Mesothelial cell of epicardium (in vitro differentiated cells): ENCODE results near the gene ME1. TPM values are rescaled to one million over a fixed set of nuclear protein-coding genes. Genes with fewer than 3 reads are reported as not detected.

Experiments used
- DNase-seq, 2 experiments: peaks; one replicate each; pipeline ENCODE4 v3.0.0; 2021; ENCODE audit warnings: low spot score in 2 of 2; ENCODE audit not compliant: unreplicated experiment in 2 of 2
- H3K27ac Mint-ChIP-seq: 2 replicates; pipeline ENCODE4 v1.8.0; 2021; ENCODE audit warnings: mixed read lengths
- H3K27me3 Mint-ChIP-seq: 2 replicates; pipeline ENCODE4 v1.8.0; 2021; ENCODE audit warnings: low read depth, mixed read lengths
- H3K36me3 Mint-ChIP-seq: 2 replicates; pipeline ENCODE4 v1.8.0; 2021; ENCODE audit warnings: mixed read lengths
- H3K4me1 Mint-ChIP-seq: 2 replicates; pipeline ENCODE4 v1.8.0; 2021; ENCODE audit warnings: mixed read lengths
- H3K4me3 Mint-ChIP-seq: 2 replicates; pipeline ENCODE4 v1.8.0; 2021; ENCODE audit warnings: mild to moderate bottlenecking, moderate library complexity, mixed read lengths
- H3K9me3 Mint-ChIP-seq: 2 replicates; pipeline ENCODE4 v1.8.0; 2021; ENCODE audit warnings: mixed read lengths
- total RNA-seq: library from RNA; stranded (reverse); gene quantifications from 3 replicates; pipeline ENCODE4 v1.2.1, GENCODE V29; 2021
- TF ChIP-seq, protein P1 (sequence below): fragments of 200-600 bp; sonication (generic); IDR thresholded peaks from one replicate; pipeline ENCODE4 v1.5.0; 2021; ENCODE audit warnings: antibody characterized with exemption; ENCODE audit not compliant: unreplicated experiment

Gene ME1
- total RNA-seq, 1 donor from 2014 or later = 9.0 TPM

DNA sequence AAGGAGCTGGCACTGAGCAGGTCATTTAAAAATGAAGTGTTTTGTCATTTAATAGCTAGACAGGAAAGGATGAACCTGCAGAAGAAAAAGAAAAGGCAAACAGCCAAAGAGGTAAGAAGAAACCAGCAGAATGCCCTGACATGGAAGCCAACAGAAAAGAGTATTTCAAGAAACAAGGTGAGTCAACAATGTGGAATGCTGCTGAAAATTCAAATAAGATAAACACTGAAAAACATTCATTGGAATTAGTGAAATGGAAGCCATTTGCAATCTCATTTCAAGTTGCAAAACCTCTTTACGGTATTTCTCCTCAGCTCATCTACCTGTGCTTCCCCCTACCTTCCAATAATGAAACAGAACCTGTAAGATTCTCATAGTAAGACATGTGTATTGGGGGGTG, 178.1 kb downstream of the ME1 start:
- DNase-seq = no peak
- TF ChIP-seq, protein P1, sequence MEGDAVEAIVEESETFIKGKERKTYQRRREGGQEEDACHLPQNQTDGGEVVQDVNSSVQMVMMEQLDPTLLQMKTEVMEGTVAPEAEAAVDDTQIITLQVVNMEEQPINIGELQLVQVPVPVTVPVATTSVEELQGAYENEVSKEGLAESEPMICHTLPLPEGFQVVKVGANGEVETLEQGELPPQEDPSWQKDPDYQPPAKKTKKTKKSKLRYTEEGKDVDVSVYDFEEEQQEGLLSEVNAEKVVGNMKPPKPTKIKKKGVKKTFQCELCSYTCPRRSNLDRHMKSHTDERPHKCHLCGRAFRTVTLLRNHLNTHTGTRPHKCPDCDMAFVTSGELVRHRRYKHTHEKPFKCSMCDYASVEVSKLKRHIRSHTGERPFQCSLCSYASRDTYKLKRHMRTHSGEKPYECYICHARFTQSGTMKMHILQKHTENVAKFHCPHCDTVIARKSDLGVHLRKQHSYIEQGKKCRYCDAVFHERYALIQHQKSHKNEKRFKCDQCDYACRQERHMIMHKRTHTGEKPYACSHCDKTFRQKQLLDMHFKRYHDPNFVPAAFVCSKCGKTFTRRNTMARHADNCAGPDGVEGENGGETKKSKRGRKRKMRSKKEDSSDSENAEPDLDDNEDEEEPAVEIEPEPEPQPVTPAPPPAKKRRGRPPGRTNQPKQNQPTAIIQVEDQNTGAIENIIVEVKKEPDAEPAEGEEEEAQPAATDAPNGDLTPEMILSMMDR = no peak
- H3K27me3 Mint-ChIP-seq = no peaks in the 10 kb centered on the region
- H3K36me3 Mint-ChIP-seq = peaks cover 16% of the 10 kb centered on the region
- peaks cover 3% of the 10 kb centered on the region for H3K4me1 Mint-ChIP-seq
- H3K4me3 Mint-ChIP-seq = no peak overlapping the region
- H3K9me3 Mint-ChIP-seq = peaks cover 4% of the 10 kb centered on the region
- no peak overlapping the region for H3K27ac Mint-ChIP-seq

DNA sequence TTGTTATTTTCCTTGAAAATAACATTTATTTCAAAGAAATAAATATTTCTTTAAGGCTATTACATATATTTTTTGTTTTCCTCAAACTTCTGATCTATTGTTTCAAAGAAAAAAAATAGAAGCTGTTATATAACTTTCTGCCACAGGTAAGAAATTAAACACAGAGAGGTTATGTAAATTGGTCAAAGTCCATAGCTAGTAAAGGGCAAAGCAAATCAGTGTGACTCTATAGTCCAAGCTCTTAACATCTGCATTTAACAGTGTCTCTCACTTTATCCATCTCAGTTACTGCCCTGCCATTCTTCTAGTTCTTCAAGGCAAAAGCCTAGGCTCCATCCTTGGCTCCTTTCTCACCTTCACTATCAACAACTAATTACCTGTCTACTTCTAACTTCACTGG, 180.6 kb downstream of the ME1 start:
- Mint-ChIP-seq H3K9me3 (peaks cover 4% of the 10 kb centered on the region), H3K4me1 (peaks cover 3% of the 10 kb centered on the region), H3K4me3 (no peak overlapping the region), H3K27ac (no peak overlapping the region), H3K36me3 (peaks cover 16% of the 10 kb centered on the region), H3K27me3 (no peaks in the 10 kb centered on the region)
- no peak for DNase-seq
- TF ChIP-seq, protein P1 = no peak

DNA sequence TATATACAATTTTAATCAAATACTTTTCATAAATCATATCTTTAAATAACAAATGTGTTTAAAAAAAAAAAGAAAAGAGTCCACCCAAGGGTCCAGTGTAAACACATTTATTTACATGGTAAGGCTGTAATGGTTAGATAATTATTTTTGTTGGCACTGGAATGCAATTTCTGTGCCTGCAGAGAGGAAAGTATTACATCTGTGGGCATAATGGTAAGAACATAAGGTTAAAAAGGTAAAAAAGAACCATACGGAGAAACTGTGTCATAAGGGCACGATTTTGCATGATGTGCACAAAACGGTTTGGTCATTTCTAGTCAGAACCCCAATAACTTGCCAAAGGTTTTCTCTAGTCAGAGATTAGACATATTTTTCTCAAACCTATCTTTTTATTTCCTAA, 183.4 kb downstream of the ME1 start:
- Mint-ChIP-seq H3K4me3 (no peak overlapping the region), H3K36me3 (peaks cover 13% of the 10 kb centered on the region), H3K9me3 (peaks cover 4% of the 10 kb centered on the region), H3K27ac (no peak overlapping the region), H3K27me3 (no peaks in the 10 kb centered on the region), H3K4me1 (peaks cover under 1% of the 10 kb centered on the region)
- DNase-seq = no peak
- TF ChIP-seq, protein P1 = no peak

DNA sequence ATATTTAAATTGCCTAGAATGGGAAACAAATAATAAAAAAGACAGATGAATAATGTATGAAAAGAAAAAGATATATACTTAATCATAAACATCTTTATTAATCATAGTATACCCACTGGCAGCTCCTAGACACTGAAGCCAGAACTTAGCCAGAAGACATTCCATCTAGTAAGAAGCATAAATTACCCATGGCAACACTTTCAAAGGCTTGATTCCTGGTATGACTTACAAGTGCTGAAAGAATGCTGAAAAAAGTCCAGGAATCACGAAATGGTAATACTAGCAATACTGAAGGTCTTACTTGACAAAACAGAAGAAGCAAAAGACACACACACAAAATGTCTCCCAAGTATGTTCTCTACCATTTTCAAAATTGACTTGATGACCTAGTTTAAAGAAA, 199.7 kb downstream of the ME1 start:
- TF ChIP-seq, protein P1 = no peak
- H3K4me1 Mint-ChIP-seq = peaks cover 8% of the 10 kb centered on the region
- H3K36me3 Mint-ChIP-seq = no peaks in the 10 kb centered on the region
- no peaks in the 10 kb centered on the region for H3K9me3 Mint-ChIP-seq
- no peak overlapping the region for H3K4me3 Mint-ChIP-seq
- peak overlapping the region; percentile 39 for H3K27ac Mint-ChIP-seq
- no peak for DNase-seq
- no peaks in the 10 kb centered on the region for H3K27me3 Mint-ChIP-seq

DNA sequence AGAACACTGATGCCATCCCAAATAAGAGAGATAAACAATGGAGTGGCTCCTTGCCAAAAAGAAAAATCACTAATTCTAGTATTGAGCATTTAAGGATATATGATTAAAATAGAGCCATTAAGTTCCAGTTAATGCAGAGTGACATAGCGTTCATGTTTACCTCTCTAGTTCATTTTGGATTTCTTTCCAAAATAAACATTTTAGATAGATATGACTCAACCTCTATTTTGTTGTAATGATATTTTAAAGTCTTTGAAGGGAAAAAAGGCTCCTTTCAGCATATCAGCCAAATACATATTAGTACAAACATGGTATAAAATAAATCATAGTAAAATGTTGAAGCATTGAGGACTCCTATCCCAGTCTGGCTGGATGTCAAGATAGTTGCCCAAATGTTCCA, 204.3 kb downstream of the ME1 start:
- H3K9me3 Mint-ChIP-seq = no peaks in the 10 kb centered on the region
- no peaks in the 10 kb centered on the region for H3K27me3 Mint-ChIP-seq
- H3K27ac Mint-ChIP-seq = no peak overlapping the region
- peaks cover 12% of the 10 kb centered on the region for H3K4me1 Mint-ChIP-seq
- TF ChIP-seq, protein P1 = no peak
- no peak for DNase-seq
- no peak overlapping the region for H3K4me3 Mint-ChIP-seq
- H3K36me3 Mint-ChIP-seq = no peaks in the 10 kb centered on the region

DNA sequence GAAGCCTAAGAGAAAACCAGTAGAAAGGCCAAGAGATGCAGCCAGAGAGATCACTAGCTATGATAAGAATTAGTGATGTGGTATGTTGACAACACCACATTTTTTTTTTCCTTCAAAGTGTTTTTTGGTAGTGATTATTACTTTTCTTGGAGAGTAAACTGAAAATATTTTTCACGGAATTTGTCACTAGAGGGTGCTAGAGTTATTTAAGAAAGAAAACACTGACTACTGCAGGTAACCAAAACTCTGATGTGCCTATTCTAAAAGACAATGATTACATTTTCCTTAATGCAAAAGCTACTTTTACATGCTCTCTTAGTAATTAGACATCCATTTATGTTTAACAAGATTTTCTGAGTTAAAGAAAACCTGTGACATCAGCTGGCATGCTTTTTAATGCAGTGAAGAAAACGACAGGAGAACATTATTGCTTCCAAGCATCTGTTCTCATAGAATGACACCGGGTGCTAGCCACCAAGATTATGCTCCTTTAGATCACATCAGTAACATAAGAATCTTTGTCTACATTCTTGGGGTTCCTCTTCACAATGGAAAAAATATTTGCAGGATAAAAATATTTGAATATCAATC, 208.9 kb downstream of the ME1 start:
- no peak for DNase-seq
- Mint-ChIP-seq H3K27ac (peak overlapping the region; percentile 78), H3K4me1 (peaks cover 14% of the 10 kb centered on the region), H3K36me3 (no peaks in the 10 kb centered on the region), H3K9me3 (no peaks in the 10 kb centered on the region), H3K4me3 (no peak overlapping the region), H3K27me3 (no peaks in the 10 kb centered on the region)
- TF ChIP-seq, protein P1 = peak; percentile 60
